Spleen (tissue), 11 donors: ENCODE results near the gene PCNX1. TPM values are rescaled to one million over a fixed set of nuclear protein-coding genes. Genes with fewer than 3 reads are reported as not detected.

Source experiments
- DNase-seq: peaks from one replicate; pipeline ENCODE4 v3.0.0-alpha.2; 2020
- H3K27ac ChIP-seq, 8 donors: fragments of 200-600 bp; sonication (generic) in 7 of 8; 1 replicate in 4 of 8; 2 replicates in 4 of 8; pipeline versions ENCODE4 v1.5.0 to v1.8.0; 2016 to 2021; ENCODE audit warnings: inconsistent platforms in 4 of 8, mild to moderate bottlenecking in 4 of 8, moderate library complexity in 1 of 8
- H3K27me3 ChIP-seq, 7 donors: fragments of 200-600 bp; sonication (generic) in 6 of 7; replicated peaks in 1 of 7; 1 replicate in 4 of 7; 2 replicates in 3 of 7; pipeline versions ENCODE4 v1.5.0 to v1.8.0; 2016 to 2021; ENCODE audit warnings: inconsistent platforms in 3 of 7, mild to moderate bottlenecking in 1 of 7
- H3K36me3 ChIP-seq, 6 donors: fragments of 200-600 bp; sonication (generic) in 5 of 6; 1 replicate in 4 of 6; 2 replicates in 2 of 6; pipeline versions ENCODE4 v1.5.0 to v1.8.0; 2016 to 2021; ENCODE audit warnings: inconsistent platforms in 2 of 6
- H3K4me1 ChIP-seq, 6 donors: fragments of 200-600 bp; sonication (generic) in 5 of 6; 1 replicate in 3 of 6; 2 replicates in 3 of 6; pipeline versions ENCODE4 v1.5.0 to v1.8.0; 2016 to 2021; ENCODE audit warnings: inconsistent platforms in 3 of 6
- H3K4me3 ChIP-seq, 8 donors: fragments of 200-600 bp; sonication (generic) in 7 of 8; 1 replicate in 4 of 8; 2 replicates in 4 of 8; pipeline versions ENCODE4 v1.5.0 to v1.8.0; 2016 to 2021; ENCODE audit warnings: inconsistent platforms in 4 of 8, mild to moderate bottlenecking in 4 of 8, moderate library complexity in 2 of 8
- H3K9me3 ChIP-seq, 8 donors: fragments of 200-600 bp; sonication (generic) in 7 of 8; 1 replicate in 4 of 8; 2 replicates in 4 of 8; pipeline versions ENCODE4 v1.5.0 to v1.8.0; 2016 to 2021; ENCODE audit warnings: inconsistent platforms in 4 of 8
- CTCF ChIP-seq, 11 experiments: fragments of 200-600 bp in 7 of 11; fragments of 450-650 bp in 4 of 11; sonication (generic) in 4 of 11; IDR thresholded peaks in 8 of 11; conservative IDR thresholded peaks in 3 of 11; 1 replicate in 7 of 11; 2 replicates in 4 of 11; pipeline versions ENCODE4 v1.4.0 to v1.8.0; 2016 to 2021; ENCODE audit warnings: antibody characterized with exemption in 11 of 11, inconsistent platforms in 4 of 11, mild to moderate bottlenecking in 1 of 11
- POLR2A ChIP-seq, 3 donors: fragments of 450-650 bp; IDR thresholded peaks; one replicate each; pipeline ENCODE4 v1.5.1; 2017; ENCODE audit warnings: antibody characterized with exemption in 3 of 3, mild to moderate bottlenecking in 1 of 3
- POLR2AphosphoS5 ChIP-seq, 3 donors: sonication (generic); formaldehyde crosslinking; IDR thresholded peaks; one replicate each; pipeline ENCODE4 v1.5.1; 2017; ENCODE audit warnings: antibody characterized with exemption in 3 of 3
- WGBS, 5 donors: extraction: QIAGEN DNeasy Blood & Tissue Kit in 3 of 5; methylation state at CpG; one replicate each; pipeline versions ENCODE4 v1.1.5 to v1.1.7; 2013 to 2018; 5-methylcytosine and 5-hydroxymethylcytosine counted together
- intact Hi-C: fragments of 100-400 bp; cut with DNase I; formaldehyde crosslinking; loops from one replicate; pipeline ENCODE4 v1.15.0; 2023; ENCODE audit warnings: low total_unique reads
- polyA plus RNA-seq, 3 donors: library from polyadenylated mRNA; stranded (reverse); fragments of 200-250 nt; gene quantifications; one replicate each; pipeline ENCODE4 v1.2.1, GENCODE V29; 2013
- total RNA-seq, 7 donors: library from RNA; depleted of rRNA in 3 of 7; stranded (reverse); fragments of >200 nt in 3 of 7; fragmentation: NEBNext Ultra II Directional in 4 of 7; extraction: Animal tissue kit (Norgen Biotek cat#: 25700) in 4 of 7; gene quantifications; one replicate each; pipeline versions ENCODE4 v1.1.0 to v1.2.1, GENCODE V29; 2016 to 2021
- donor health status: healthy with polysubstance abuse.
- donor health status: DM: no; HTN: no; CAD: no; lungs with moderate emphysema.
- donor health status: DM: no; HTN: no; CAD: no.
- donor health status: Bipolar disorder and iron deficiency.
- donor health status: healthy.
- donor health status: DM: no; HTN: no; CAD: no.
- donor health status: DM: yes; HTN: yes; CAD: no.

Gene PCNX1
- total and polyA plus RNA-seq, 10 donors = 4.0 to 149 (median 100) TPM

GRCh38 chr14:71005076-71005475, 97.8 kb downstream of the PCNX1 start:
- Histone ChIP-seq H3K4me1 (peaks cover 0 to 43% (median 4%) of the 10 kb centered on the region in 6 donors), H3K9me3 (no peaks in the 10 kb centered on the region), H3K27ac (no peak overlapping the region), H3K27me3 (no peaks in the 10 kb centered on the region), H3K4me3 (no peak overlapping the region), H3K36me3 (peaks cover 0 to 60% (median 9%) of the 10 kb centered on the region in 6 donors)
- no peak for TF ChIP-seq POLR2AphosphoS5 (IDR thresholded peaks at IDR 0.05)
- no peak for TF ChIP-seq POLR2A (IDR thresholded peaks at IDR 0.05)
- no peak for TF ChIP-seq CTCF (IDR thresholded peaks at IDR 0.05 in 8 of 11, conservative IDR thresholded peaks at IDR 0.05 in 3 of 11)
- 94 to 97% (median 94%) methylated on average over 4 of the region's 4 CpGs for WGBS, 5 donors
- DNase-seq = no peak
- intact Hi-C loops = no loop called here

- no peaks in the 10 kb centered on the region for H3K27me3 ChIP-seq
- no peak overlapping the region for H3K27ac ChIP-seq
- WGBS, 5 donors = 86 to 95% (median 91%) methylated on average over 2 of the region's 2 CpGs
- peaks cover 0 to 43% (median 7%) of the 10 kb centered on the region in 6 donors for H3K4me1 ChIP-seq
- peaks cover 0 to 70% (median 9%) of the 10 kb centered on the region in 6 donors for H3K36me3 ChIP-seq
- H3K4me3 ChIP-seq = no peak overlapping the region
- H3K9me3 ChIP-seq = no peaks in the 10 kb centered on the region
- no peak for TF ChIP-seq CTCF (IDR thresholded peaks at IDR 0.05 in 8 of 11, conservative IDR thresholded peaks at IDR 0.05 in 3 of 11)
- TF ChIP-seq POLR2A (IDR thresholded peaks at IDR 0.05) = no peak
- TF ChIP-seq POLR2AphosphoS5 (IDR thresholded peaks at IDR 0.05) = no peak
- no peak for DNase-seq
- intact Hi-C loops = no loop called here
Measured at GRCh38 chr14:71006200-71006563, 98.9 kb downstream of the PCNX1 start.

GRCh38 chr14:71011479-71011878, 104.2 kb downstream of the PCNX1 start:
- H3K9me3 ChIP-seq = no peaks in the 10 kb centered on the region
- intact Hi-C loops = no loop called here
- H3K36me3 ChIP-seq = peaks cover 0 to 76% (median 24%) of the 10 kb centered on the region in 6 donors
- no peak overlapping the region for H3K4me3 ChIP-seq
- TF ChIP-seq POLR2AphosphoS5 (IDR thresholded peaks at IDR 0.05) = no peak
- TF ChIP-seq CTCF (IDR thresholded peaks at IDR 0.05 in 8 of 11, conservative IDR thresholded peaks at IDR 0.05 in 3 of 11) = peak in 2 of 11 experiments; percentile 11 to 18
- WGBS, 5 donors = 76 to 89% (median 80%) methylated on average over 1 of the region's 1 CpG
- DNase-seq = no peak
- no peaks in the 10 kb centered on the region for H3K27me3 ChIP-seq
- H3K4me1 ChIP-seq = peaks cover 0 to 32% (median 5%) of the 10 kb centered on the region in 6 donors
- H3K27ac ChIP-seq = peak overlapping the region in 1 of 8 donors; percentile 2

GRCh38 chr14:71012888-71013287, 105.6 kb downstream of the PCNX1 start:
- TF ChIP-seq POLR2AphosphoS5 (IDR thresholded peaks at IDR 0.05) (no peak), POLR2A (IDR thresholded peaks at IDR 0.05) (no peak)
- Histone ChIP-seq H3K27me3 (no peaks in the 10 kb centered on the region), H3K27ac (no peak overlapping the region), H3K36me3 (peaks cover 0 to 89% (median 30%) of the 10 kb centered on the region in 6 donors), H3K4me3 (no peak overlapping the region), H3K4me1 (peaks cover 0 to 32% (median 5%) of the 10 kb centered on the region in 6 donors), H3K9me3 (no peaks in the 10 kb centered on the region)
- intact Hi-C loops = no loop called here
- no peak for DNase-seq
- WGBS, 5 donors = 93 to 98% (median 94%) methylated on average over 4 of the region's 4 CpGs
